GM19455 (cell line): ENCODE measurements around the gene CFAP43.
"Not testable (repeated sequence)": the region's sequence is repeated elsewhere in the genome, so short reads cannot be mapped to it uniquely, and the experiment has no call there.

Experiments used
- ATAC-seq: cut with Tn5 transposase; IDR thresholded peaks from one replicate; pipeline ENCODE4 v1.9.1; 2021; ENCODE audit not compliant: unreplicated experiment

Gene CFAP43

GRCh38 chr10:104233817-104234216 lies 1.7 kb upstream of the CFAP43 start:
- no peak for ATAC-seq

- no peak for ATAC-seq
Measured at GRCh38 chr10:104232613-104233102, 494 bp upstream of the CFAP43 start.

GRCh38 chr10:104230490-104230889 lies 1.7 kb downstream of the CFAP43 start:
- ATAC-seq, result no peak

- ATAC-seq, result no peak
Measured at GRCh38 chr10:104223304-104223703, 8.9 kb downstream of the CFAP43 start.

- ATAC-seq, result no peak
Measured at GRCh38 chr10:104220522-104220921, 11.6 kb downstream of the CFAP43 start.

GRCh38 chr10:104218751-104219150 lies 13.4 kb downstream of the CFAP43 start:
- no peak for ATAC-seq

- no peak for ATAC-seq
Measured at GRCh38 chr10:104216631-104217030, 15.5 kb downstream of the CFAP43 start.

- ATAC-seq, result no peak
Measured at GRCh38 chr10:104209575-104210198, 22.5 kb downstream of the CFAP43 start.

GRCh38 chr10:104208730-104209129 lies 23.4 kb downstream of the CFAP43 start:
- ATAC-seq, result no peak

GRCh38 chr10:104202231-104202630 lies 29.9 kb downstream of the CFAP43 start:
- ATAC-seq, result no peak

- no peak for ATAC-seq
Measured at GRCh38 chr10:104201636-104202035, 30.5 kb downstream of the CFAP43 start.

GRCh38 chr10:104199567-104199966 lies 32.6 kb downstream of the CFAP43 start:
- no peak for ATAC-seq

- ATAC-seq, result no peak
Measured at GRCh38 chr10:104197364-104197763, 34.8 kb downstream of the CFAP43 start.

- ATAC-seq, result no peak
Measured at GRCh38 chr10:104195706-104196105, 36.5 kb downstream of the CFAP43 start.

GRCh38 chr10:104193787-104194186 lies 38.4 kb downstream of the CFAP43 start:
- no peak for ATAC-seq

- no peak for ATAC-seq
Measured at GRCh38 chr10:104190695-104191094, 41.5 kb downstream of the CFAP43 start.

- no peak for ATAC-seq
Measured at GRCh38 chr10:104183682-104184081, 48.5 kb downstream of the CFAP43 start.

- ATAC-seq, result not testable (repeated sequence)
Measured at GRCh38 chr10:104174136-104174535, 58.0 kb downstream of the CFAP43 start.

GRCh38 chr10:104170610-104171254 lies 61.4 kb downstream of the CFAP43 start:
- ATAC-seq, result no peak

- no peak for ATAC-seq
Measured at GRCh38 chr10:104155591-104155990, 76.6 kb downstream of the CFAP43 start.

- ATAC-seq, result no peak
Measured at GRCh38 chr10:104151737-104152136, 80.4 kb downstream of the CFAP43 start.

GRCh38 chr10:104150139-104150538 lies 82.0 kb downstream of the CFAP43 start:
- ATAC-seq, result no peak

- no peak for ATAC-seq
Measured at GRCh38 chr10:104146882-104147281, 85.3 kb downstream of the CFAP43 start.
